ENCODE results near the gene PALM.

Gene PALM

GRCh38 chr19:736125-736524, 27.4 kb downstream of the PALM start:
- TF ChIP-seq ZBTB7A (IDR thresholded peaks at IDR 0.05; ENCODE audit: low read depth) (no peak), CEBPB (IDR thresholded peaks at IDR 0.05) (no peak), REST (IDR thresholded peaks at IDR 0.05; ENCODE audit: low read depth) (no peak), EP300 (IDR thresholded peaks at IDR 0.05; ENCODE audit: borderline replicate concordance) (no peak), TCF12 (IDR thresholded peaks at IDR 0.05; ENCODE audit: low read depth) (no peak), RAD21 (IDR thresholded peaks at IDR 0.05; ENCODE audit: low read depth) (no peak), MAX (IDR thresholded peaks at IDR 0.05) (no peak), YY1 (IDR thresholded peaks at IDR 0.05; ENCODE audit: low read depth) (no peak), CREB1 (IDR thresholded peaks at IDR 0.05; ENCODE audit: low read depth) (no peak), NFIC (IDR thresholded peaks at IDR 0.05) (no peak), FOXM1 (IDR thresholded peaks at IDR 0.05; ENCODE audit: borderline replicate concordance, low read depth) (no peak), TEAD4 (IDR thresholded peaks at IDR 0.05) (no peak), TAF1 (IDR thresholded peaks at IDR 0.05; ENCODE audit: low read depth) (no peak), EGR1 (IDR thresholded peaks at IDR 0.05) (no peak)
- TF ChIP-seq, protein P1, sequence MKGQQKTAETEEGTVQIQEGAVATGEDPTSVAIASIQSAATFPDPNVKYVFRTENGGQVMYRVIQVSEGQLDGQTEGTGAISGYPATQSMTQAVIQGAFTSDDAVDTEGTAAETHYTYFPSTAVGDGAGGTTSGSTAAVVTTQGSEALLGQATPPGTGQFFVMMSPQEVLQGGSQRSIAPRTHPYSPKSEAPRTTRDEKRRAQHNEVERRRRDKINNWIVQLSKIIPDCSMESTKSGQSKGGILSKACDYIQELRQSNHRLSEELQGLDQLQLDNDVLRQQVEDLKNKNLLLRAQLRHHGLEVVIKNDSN (IDR thresholded peaks at IDR 0.05): no peak

- no peak for TF ChIP-seq TEAD4 (IDR thresholded peaks at IDR 0.05)
- TF ChIP-seq EGR1 (IDR thresholded peaks at IDR 0.05): no peak
- TF ChIP-seq TAF1 (IDR thresholded peaks at IDR 0.05; ENCODE audit: low read depth): no peak
- TF ChIP-seq CEBPB (IDR thresholded peaks at IDR 0.05): no peak
- TF ChIP-seq RAD21 (IDR thresholded peaks at IDR 0.05; ENCODE audit: low read depth): peak; percentile 58
- no peak for TF ChIP-seq EP300 (IDR thresholded peaks at IDR 0.05; ENCODE audit: borderline replicate concordance)
- peak; percentile 58; the same call in 1 of the 2 replicates for TF ChIP-seq ZBTB7A (IDR thresholded peaks at IDR 0.05; ENCODE audit: low read depth)
- no peak for TF ChIP-seq REST (IDR thresholded peaks at IDR 0.05; ENCODE audit: low read depth)
- TF ChIP-seq NFIC (IDR thresholded peaks at IDR 0.05): no peak
Measured at GRCh38 chr19:737591-738093, 28.9 kb downstream of the PALM start.

DNA sequence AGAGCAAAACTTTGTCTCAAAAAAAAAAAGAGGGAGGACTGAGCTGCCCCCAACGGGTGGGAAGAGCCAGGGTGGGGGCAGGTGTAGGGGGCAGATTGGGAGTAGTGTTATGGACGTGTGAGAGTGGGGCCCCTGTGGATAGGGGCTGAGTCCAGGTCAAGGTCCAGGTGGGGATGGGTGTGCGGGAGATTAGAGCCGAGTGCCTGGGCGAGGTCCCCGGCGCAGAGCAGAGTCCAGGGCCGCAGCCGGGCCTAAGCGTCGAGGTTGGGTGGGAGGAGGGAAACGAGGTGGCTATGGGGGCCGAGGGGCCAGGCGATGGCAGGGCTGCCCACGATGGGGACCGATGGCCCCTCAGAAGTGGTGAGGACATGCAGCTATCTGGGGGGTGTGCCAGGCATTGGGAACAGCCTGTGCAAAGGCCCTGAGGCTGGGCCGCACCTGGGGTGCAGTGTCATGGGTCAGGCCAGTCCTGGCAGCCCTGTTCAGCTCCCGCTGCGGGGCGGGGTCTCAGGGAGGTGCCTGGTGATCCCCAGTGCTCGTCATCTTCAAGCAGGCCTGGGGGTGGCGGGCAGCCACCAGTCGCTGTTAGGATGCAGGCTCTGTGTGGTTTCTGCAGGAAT, 29.9 kb downstream of the PALM start:
- TF ChIP-seq TEAD4 (IDR thresholded peaks at IDR 0.05) (no peak), FOXM1 (IDR thresholded peaks at IDR 0.05; ENCODE audit: borderline replicate concordance, low read depth) (no peak), EGR1 (IDR thresholded peaks at IDR 0.05) (no peak), EP300 (IDR thresholded peaks at IDR 0.05; ENCODE audit: borderline replicate concordance) (no peak), CREB1 (IDR thresholded peaks at IDR 0.05; ENCODE audit: low read depth) (no peak), REST (IDR thresholded peaks at IDR 0.05; ENCODE audit: low read depth) (no peak), CEBPB (IDR thresholded peaks at IDR 0.05) (no peak), RAD21 (IDR thresholded peaks at IDR 0.05; ENCODE audit: low read depth) (no peak), TAF1 (IDR thresholded peaks at IDR 0.05; ENCODE audit: low read depth) (no peak), NFIC (IDR thresholded peaks at IDR 0.05) (no peak), TCF12 (IDR thresholded peaks at IDR 0.05; ENCODE audit: low read depth) (no peak), YY1 (IDR thresholded peaks at IDR 0.05; ENCODE audit: low read depth) (no peak), ZBTB7A (IDR thresholded peaks at IDR 0.05; ENCODE audit: low read depth) (no peak), MAX (IDR thresholded peaks at IDR 0.05) (no peak)
- TF ChIP-seq, protein P1 (IDR thresholded peaks at IDR 0.05): no peak
